Activated CD8-positive, alpha-beta memory T cell treated with anti-CD3 and anti-CD28 coated beads, Interleukin-2, amount 10 ng/mL, durations not matched to agents 7 days and 5 days (primary cell): Measurements from ENCODE around the gene IDI2. TPM values are rescaled to one million over a fixed set of nuclear protein-coding genes. Genes with fewer than 3 reads are reported as not detected.
A peak's percentile ranks its signal among the peaks of the same experiment; 100 is the strongest.
"Not testable (repeated sequence)": the region's sequence is repeated elsewhere in the genome, so short reads cannot be mapped to it uniquely, and the experiment has no call there.

Experiments used
- ATAC-seq: fragments of 150-1000 bp; cut with Tn5 transposase; one replicate; pipeline ENCODE4 v1.10.0; 2021; ENCODE audit warnings: moderate library complexity
- CTCF ChIA-PET: fragments of 350-600 bp; sonication (Branson Sonifier 250); formaldehyde crosslinking; loops from one replicate; lab custom pipeline; 2021; ENCODE audit warnings: antibody characterized with exemption; lab: Charles Lee
- DNase-seq: peaks from one replicate; pipeline ENCODE4 v3.0.0-alpha.2; 2020
- H3K27ac Mint-ChIP-seq: one replicate; pipeline ENCODE4 v1.8.0; 2021; ENCODE audit warnings: mild to moderate bottlenecking, mixed read lengths
- H3K27me3 Mint-ChIP-seq: one replicate; pipeline ENCODE4 v1.8.0; 2021; ENCODE audit warnings: mixed read lengths
- H3K36me3 Mint-ChIP-seq: one replicate; pipeline ENCODE4 v1.8.0; 2021; ENCODE audit warnings: mild to moderate bottlenecking, mixed read lengths
- H3K4me1 Mint-ChIP-seq: one replicate; pipeline ENCODE4 v1.8.0; 2021; ENCODE audit warnings: mixed read lengths
- H3K4me3 Mint-ChIP-seq: one replicate; pipeline ENCODE4 v1.8.0; 2021; ENCODE audit warnings: mild to moderate bottlenecking, moderate library complexity, mixed read lengths
- H3K9me3 Mint-ChIP-seq: one replicate; pipeline ENCODE4 v1.8.0; 2022; ENCODE audit warnings: low read depth, mixed read lengths
- total RNA-seq, 2 experiments: library from RNA; stranded (reverse); gene quantifications; one replicate each; pipeline ENCODE4 v1.2.3, GENCODE V29; 2021

Gene IDI2
- total RNA-seq, 2 experiments from 2014 or later = not detected

DNA sequence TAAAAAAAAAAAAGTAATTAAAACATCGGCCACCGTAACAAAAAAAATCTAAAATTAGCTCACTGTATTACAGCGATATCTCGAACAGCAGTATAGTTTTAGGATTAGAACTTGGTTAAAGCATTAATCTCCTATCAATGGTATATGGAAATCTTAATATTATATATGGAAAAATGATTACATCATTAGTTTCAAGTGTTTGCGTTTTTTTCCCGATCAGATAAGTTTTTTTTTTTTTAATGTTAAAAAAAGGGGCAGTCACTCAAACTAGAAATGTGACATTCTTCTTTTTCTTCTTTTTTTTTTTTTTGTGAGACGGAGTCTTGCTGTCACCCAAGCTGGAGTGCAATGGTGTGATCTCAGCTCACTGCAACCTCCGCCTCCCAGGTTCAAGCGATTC lies 15.9 kb upstream of the IDI2 start:
- H3K27ac Mint-ChIP-seq = no peak overlapping the region

DNA sequence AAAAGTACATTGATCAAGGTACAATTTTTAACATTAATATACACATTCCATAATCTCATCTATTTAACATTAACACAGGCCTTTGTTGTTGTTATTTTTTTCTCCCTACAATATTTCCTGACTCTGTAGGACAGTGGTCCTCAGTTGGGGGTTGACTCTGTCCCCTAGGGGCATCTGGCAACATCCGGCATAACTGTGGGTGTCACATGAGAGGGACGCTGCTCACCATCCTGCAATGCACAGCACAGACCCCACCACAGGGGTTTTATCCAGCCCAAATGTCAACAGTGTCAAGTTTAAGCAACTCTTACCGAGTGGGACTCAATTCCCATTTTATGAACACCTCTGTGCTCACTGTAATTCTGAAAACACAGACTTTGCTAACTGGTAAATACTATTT lies 14.5 kb upstream of the IDI2 start:
- H3K36me3 Mint-ChIP-seq = peaks cover 43% of the 10 kb centered on the region
- no peaks in the 10 kb centered on the region for H3K27me3 Mint-ChIP-seq
- ATAC-seq = no peak
- no peaks in the 10 kb centered on the region for H3K9me3 Mint-ChIP-seq
- H3K4me3 Mint-ChIP-seq = no peak overlapping the region
- CTCF ChIA-PET = no interaction called here
- DNase-seq = no peak
- no peak overlapping the region for H3K27ac Mint-ChIP-seq
- H3K4me1 Mint-ChIP-seq = peaks cover 36% of the 10 kb centered on the region

More for the DNA sequence above, 15.9 kb upstream of the IDI2 start:
- DNase-seq (no peak), ATAC-seq (no peak)
- peaks cover 43% of the 10 kb centered on the region for H3K4me1 Mint-ChIP-seq
- CTCF ChIA-PET = interaction anchor here (0.8 kb wide), 1 partner anchor 16 kb away, joined by 3 read pairs; the partner anchor contains the start of gene IDI2
- H3K27me3 Mint-ChIP-seq = no peaks in the 10 kb centered on the region
- no peak overlapping the region for H3K4me3 Mint-ChIP-seq
- no peaks in the 10 kb centered on the region for H3K9me3 Mint-ChIP-seq
- peaks cover 53% of the 10 kb centered on the region for H3K36me3 Mint-ChIP-seq

DNA sequence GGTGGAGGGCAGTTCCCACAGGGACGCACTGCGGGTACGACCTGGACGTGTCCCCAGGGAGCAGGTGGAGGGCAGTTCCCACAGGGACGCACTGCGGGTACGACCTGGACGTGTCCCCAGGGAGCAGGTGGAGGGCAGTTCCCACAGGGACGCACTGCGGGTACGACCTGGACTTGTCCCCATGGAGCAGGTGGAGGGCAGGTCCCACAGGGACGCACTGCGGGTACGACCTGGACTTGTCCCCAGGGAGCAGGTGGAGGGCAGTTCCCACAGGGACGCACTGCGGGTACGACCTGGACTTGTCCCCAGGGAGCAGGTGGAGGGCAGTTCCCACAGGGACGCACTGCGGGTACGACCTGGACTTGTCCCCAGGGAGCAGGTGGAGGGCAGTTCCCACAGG lies 13.1 kb upstream of the IDI2 start:
- CTCF ChIA-PET, H3K9me3 Mint-ChIP-seq, H3K4me3 Mint-ChIP-seq, H3K27me3 Mint-ChIP-seq, H3K27ac Mint-ChIP-seq, DNase-seq, ATAC-seq: not testable (repeated sequence)
- peaks cover 32% of the 10 kb centered on the region for H3K36me3 Mint-ChIP-seq
- peaks cover 23% of the 10 kb centered on the region for H3K4me1 Mint-ChIP-seq

DNA sequence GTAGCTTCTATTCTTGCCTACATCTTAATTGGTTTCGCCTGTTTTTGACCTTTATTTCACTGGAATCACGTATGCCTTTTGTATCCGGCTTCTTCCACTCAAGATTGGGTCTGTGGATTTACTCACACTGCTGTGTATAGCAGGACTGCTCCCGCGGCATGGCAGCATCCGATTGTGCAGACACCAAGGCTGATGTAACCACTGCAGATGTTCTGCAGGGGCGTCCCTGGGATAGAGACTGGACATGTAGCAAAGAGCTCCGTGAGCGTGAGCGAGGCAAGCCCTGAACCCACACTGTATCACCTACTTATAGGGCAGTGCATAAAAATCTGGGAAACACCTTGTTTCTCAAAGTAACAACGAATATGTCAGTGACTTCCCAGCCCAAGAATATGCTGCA lies 11.4 kb upstream of the IDI2 start:
- Mint-ChIP-seq H3K36me3 (peaks cover 22% of the 10 kb centered on the region), H3K4me3 (no peak overlapping the region), H3K27ac (no peak overlapping the region), H3K9me3 (no peaks in the 10 kb centered on the region), H3K27me3 (no peaks in the 10 kb centered on the region), H3K4me1 (peaks cover 12% of the 10 kb centered on the region)
- ATAC-seq = no peak
- DNase-seq = no peak
- CTCF ChIA-PET = interaction anchor here (1.1 kb wide), 1 partner anchor 13 kb away, joined by 3 read pairs; no protein-coding TSS in a partner anchor

DNA sequence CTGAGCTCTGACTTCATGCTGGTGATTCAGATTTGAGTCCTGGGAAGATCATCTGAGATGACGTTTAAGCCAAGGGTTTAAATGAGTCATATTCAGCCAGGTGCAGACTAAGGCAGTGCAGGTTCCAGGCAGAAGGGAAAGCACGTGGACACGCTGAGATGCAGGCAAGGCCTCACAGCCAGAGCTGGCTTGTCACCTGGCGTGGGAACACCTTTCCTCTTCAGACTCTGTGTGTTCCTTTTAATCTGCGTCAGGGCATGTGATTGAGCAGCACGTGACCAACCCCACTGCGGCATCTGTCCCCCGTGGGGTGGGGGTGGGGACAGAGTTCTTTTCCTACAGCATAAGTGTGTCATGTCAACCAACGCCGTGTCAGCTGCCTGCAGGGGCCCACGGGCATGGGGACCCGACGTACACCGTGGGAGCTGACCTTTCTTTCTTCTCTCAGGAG lies 10.7 kb upstream of the IDI2 start:
- H3K36me3 Mint-ChIP-seq = peaks cover 23% of the 10 kb centered on the region
- peak; percentile 61 for ATAC-seq
- DNase-seq = no peak
- no peak overlapping the region for H3K27ac Mint-ChIP-seq
- no peak overlapping the region for H3K4me3 Mint-ChIP-seq
- CTCF ChIA-PET = interaction anchor here (1.1 kb wide), 1 partner anchor 14 kb away, joined by 3 read pairs; no protein-coding TSS in a partner anchor
- H3K9me3 Mint-ChIP-seq = no peaks in the 10 kb centered on the region
- H3K4me1 Mint-ChIP-seq = peaks cover 12% of the 10 kb centered on the region
- H3K27me3 Mint-ChIP-seq = no peaks in the 10 kb centered on the region

DNA sequence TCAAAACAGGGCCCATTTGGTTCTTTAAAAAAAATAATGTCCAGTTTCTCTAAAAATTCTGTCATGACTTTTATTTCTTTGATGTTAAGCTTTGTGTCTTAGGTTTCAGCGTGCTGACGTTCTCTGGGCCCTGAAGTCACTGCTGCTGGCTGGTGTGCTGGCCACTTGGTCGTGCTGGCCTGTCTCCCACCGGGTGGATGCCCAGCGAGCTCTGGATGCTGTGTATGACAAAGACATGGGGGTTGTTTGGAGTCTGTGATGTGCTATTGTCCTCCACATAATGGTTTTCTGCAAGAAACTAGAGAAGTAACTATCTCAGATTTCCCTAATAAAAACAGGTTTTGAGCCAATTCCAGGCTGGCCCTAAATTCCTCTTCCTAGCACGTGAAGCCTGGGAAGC lies 9.5 kb upstream of the IDI2 start:
- Mint-ChIP-seq H3K9me3 (no peaks in the 10 kb centered on the region), H3K4me1 (peaks cover 9% of the 10 kb centered on the region), H3K36me3 (peaks cover 13% of the 10 kb centered on the region), H3K4me3 (no peak overlapping the region), H3K27me3 (no peaks in the 10 kb centered on the region), H3K27ac (no peak overlapping the region)
- CTCF ChIA-PET = interaction anchor here (0.9 kb wide), 1 partner anchor 13 kb away, joined by 3 read pairs; no protein-coding TSS in a partner anchor
- no peak for DNase-seq
- no peak for ATAC-seq

DNA sequence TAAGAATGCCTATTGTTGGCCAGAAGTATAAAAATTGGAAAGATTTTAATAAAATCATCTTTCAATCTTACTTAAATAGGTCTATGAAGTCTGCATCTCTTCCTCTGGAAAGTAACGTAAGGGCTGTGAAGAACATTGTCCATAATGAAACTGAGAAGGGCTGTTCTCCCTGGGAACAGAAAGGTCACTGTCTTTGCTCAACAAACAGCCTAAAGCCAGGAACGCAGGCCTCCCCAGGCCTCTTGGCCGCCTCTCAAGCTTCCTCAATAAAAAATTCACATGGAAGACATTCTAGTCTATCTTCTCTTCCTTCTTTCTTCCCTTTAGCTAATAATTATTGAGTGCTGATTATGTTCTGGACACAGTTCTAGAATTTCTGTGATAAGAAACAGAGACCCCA lies 9.1 kb upstream of the IDI2 start:
- Mint-ChIP-seq H3K27me3 (no peaks in the 10 kb centered on the region), H3K4me3 (no peak overlapping the region), H3K9me3 (no peaks in the 10 kb centered on the region), H3K27ac (no peak overlapping the region), H3K36me3 (peaks cover 11% of the 10 kb centered on the region), H3K4me1 (peaks cover 9% of the 10 kb centered on the region)
- DNase-seq (no peak), ATAC-seq (no peak)
- CTCF ChIA-PET = interaction anchor here (0.9 kb wide), 1 partner anchor 13 kb away, joined by 3 read pairs; no protein-coding TSS in a partner anchor

DNA sequence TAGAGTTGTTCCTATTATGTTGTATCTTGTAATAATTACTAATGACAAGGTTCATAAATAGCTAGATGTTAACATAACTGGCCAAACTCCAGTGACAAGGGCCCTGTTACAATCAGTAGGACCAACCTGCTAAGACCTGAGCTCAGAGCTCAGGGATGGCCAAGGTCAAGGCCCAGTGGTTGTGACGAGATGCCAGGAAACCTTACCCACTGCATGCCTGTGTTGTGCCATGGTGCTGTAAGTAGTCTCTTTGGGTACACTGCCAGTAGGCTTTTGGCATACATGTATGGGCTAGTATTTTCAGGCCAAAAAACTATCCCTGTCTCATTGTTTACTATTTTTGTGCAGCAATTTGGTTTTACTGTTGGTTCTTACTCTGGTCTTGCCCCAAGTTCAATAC lies 7.9 kb upstream of the IDI2 start:
- no peaks in the 10 kb centered on the region for H3K9me3 Mint-ChIP-seq
- H3K27ac Mint-ChIP-seq = no peak overlapping the region
- DNase-seq = no peak
- no peak for ATAC-seq
- no peak overlapping the region for H3K4me3 Mint-ChIP-seq
- no peaks in the 10 kb centered on the region for H3K27me3 Mint-ChIP-seq
- H3K4me1 Mint-ChIP-seq = peaks cover 9% of the 10 kb centered on the region
- CTCF ChIA-PET = no interaction called here
- H3K36me3 Mint-ChIP-seq = peaks cover 11% of the 10 kb centered on the region

DNA sequence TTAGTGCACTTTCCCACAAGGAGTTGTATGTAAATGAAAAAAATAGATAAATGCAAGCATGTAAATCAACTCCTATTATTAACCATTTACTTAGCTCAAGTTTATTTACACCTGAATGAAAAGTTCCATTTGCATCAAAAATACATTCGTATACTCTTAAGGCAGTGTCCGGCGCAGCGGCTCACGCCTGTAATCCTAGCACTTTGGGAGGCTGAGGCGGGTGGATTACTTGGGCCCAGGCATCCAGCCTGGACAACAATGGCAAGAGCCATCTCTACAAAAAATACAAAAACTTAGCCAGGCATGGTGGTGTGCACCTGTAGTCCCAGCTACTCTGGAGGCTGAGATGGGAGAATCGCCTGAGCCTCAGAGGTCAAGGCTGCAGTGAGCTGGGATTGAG lies 4.2 kb upstream of the IDI2 start:
- H3K27ac Mint-ChIP-seq = no peak overlapping the region
- CTCF ChIA-PET = interaction anchor here (1.1 kb wide), 1 partner anchor 10 kb away, joined by 3 read pairs; no protein-coding TSS in a partner anchor
- no peaks in the 10 kb centered on the region for H3K9me3 Mint-ChIP-seq
- ATAC-seq (no peak), DNase-seq (no peak)
- no peak overlapping the region for H3K4me3 Mint-ChIP-seq
- no peaks in the 10 kb centered on the region for H3K4me1 Mint-ChIP-seq
- no peaks in the 10 kb centered on the region for H3K27me3 Mint-ChIP-seq
- H3K36me3 Mint-ChIP-seq = peaks cover 7% of the 10 kb centered on the region

DNA sequence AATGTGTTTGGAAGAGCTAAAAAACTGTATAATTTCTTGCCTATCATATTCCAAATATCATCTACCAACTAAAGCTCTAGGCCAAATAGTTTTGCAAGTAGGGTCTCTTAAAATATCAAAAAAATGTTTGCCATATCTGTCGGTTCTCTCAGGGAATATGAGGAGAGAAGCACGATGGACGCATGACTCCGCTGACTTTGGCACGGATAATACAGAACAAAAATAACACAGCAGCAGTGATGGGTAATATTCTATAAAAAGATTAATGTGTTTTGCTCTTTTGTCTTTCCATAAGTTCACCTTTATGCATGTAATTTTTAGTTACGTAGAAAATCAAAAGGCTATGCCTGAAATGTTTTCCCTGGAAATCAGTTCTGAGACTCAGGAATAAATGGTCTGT lies 919 bp upstream of the IDI2 start:
- no peaks in the 10 kb centered on the region for H3K9me3 Mint-ChIP-seq
- CTCF ChIA-PET = no interaction called here
- no peaks in the 10 kb centered on the region for H3K27me3 Mint-ChIP-seq
- H3K4me1 Mint-ChIP-seq = no peaks in the 10 kb centered on the region
- H3K4me3 Mint-ChIP-seq = no peak overlapping the region
- DNase-seq (no peak), ATAC-seq (no peak)
- H3K36me3 Mint-ChIP-seq = peaks cover 7% of the 10 kb centered on the region
- H3K27ac Mint-ChIP-seq = no peak overlapping the region

DNA sequence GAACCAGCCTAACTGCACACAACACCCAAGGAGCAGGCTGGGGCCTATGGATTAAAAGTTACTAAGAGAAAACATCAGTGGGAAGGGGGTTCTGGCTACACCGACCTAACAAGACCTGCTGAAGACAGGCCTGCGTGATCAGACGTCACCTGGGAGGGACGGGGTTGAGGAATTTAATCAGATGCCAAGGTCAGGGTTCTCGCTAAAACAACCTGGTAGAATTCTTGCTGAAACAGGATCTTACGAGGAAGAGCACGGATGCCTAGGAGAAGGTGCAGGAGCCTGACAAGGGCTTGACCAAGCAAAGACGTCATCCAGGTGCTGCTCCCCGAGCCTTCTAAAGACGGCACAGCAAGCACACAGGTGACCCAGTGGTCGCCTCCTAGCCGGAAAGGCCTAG lies 1.6 kb downstream of the IDI2 start:
- peaks cover 17% of the 10 kb centered on the region for H3K36me3 Mint-ChIP-seq
- ATAC-seq = no peak
- CTCF ChIA-PET = no interaction called here

DNA sequence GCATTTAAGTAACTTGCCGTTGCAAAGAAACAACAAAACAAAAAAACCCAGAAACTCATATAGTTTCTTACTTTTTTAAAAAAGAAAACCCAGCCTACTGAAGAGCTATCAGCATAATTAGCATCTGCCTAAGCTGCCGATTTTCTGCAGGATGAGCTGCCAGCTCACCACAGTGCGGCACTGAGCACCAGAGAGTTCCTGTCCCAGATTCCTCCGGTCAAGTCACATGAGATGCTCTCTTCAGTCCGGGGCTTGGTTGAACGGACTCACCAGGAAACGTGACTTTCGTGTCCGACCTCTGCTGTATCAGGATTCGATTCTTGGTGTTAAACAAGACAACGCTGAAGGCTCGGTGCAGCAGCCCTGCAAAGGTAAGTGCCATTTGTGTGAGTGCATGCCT lies 3.2 kb downstream of the IDI2 start:
- Mint-ChIP-seq H3K36me3 (peaks cover 25% of the 10 kb centered on the region), H3K27ac (no peak overlapping the region), H3K4me3 (no peak overlapping the region), H3K4me1 (no peaks in the 10 kb centered on the region), H3K27me3 (no peaks in the 10 kb centered on the region), H3K9me3 (no peaks in the 10 kb centered on the region)
- CTCF ChIA-PET = no interaction called here
- no peak for ATAC-seq
- no peak for DNase-seq

More for the DNA sequence above, 1.6 kb downstream of the IDI2 start:
- H3K9me3 Mint-ChIP-seq = no peaks in the 10 kb centered on the region
- H3K4me1 Mint-ChIP-seq = no peaks in the 10 kb centered on the region
- H3K27me3 Mint-ChIP-seq = no peaks in the 10 kb centered on the region
- H3K27ac Mint-ChIP-seq = no peak overlapping the region
- DNase-seq = no peak
- H3K4me3 Mint-ChIP-seq = no peak overlapping the region

DNA sequence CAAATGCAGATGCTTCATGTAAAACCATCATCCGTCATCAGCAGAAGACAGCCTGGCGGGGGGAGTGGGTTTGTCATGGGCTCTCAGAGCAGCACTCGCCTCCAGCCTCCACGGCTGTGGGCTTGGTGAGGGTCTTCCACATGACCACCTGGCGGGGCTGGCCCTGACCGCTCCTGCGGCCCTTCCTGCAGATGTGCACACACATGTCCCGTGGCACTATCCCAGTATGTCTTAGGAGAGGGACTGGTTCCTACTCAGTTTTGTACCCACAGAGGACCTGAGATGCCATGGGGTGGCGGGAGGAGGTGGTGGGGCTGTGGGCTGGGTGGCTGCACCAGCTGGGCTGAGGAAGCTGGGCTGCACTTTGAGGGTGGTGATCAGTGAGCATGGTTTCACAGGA lies 4.7 kb downstream of the IDI2 start:
- CTCF ChIA-PET = interaction anchor here (1.0 kb wide), 1 partner anchor 8 kb away, joined by 4 read pairs; no protein-coding TSS in a partner anchor
- ATAC-seq (no peak), DNase-seq (no peak)
- no peak overlapping the region for H3K4me3 Mint-ChIP-seq
- H3K4me1 Mint-ChIP-seq = no peaks in the 10 kb centered on the region
- no peak overlapping the region for H3K27ac Mint-ChIP-seq
- H3K36me3 Mint-ChIP-seq = peaks cover 31% of the 10 kb centered on the region
- no peaks in the 10 kb centered on the region for H3K27me3 Mint-ChIP-seq
- H3K9me3 Mint-ChIP-seq = no peaks in the 10 kb centered on the region

DNA sequence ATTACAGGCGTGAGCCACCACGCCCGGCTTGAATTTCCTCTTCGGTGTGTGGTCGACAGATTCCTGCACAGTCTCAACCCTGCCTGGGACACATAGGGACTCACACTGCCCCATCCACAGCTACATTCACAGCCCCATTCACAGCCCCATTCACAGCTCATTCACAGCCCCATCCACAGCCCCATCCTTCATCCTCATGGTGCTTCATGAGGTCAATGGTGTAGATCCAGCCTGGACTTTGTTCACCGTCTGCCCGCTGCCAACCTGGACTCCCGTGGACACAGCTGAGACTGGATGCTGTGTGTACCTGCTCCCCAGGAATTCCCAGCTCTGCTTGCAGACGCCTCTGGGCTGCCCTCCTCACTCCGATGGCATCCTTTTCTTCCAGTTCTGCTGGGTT lies 5.2 kb downstream of the IDI2 start:
- no peak overlapping the region for H3K27ac Mint-ChIP-seq

More for the DNA sequence above, 5.2 kb downstream of the IDI2 start:
- no peaks in the 10 kb centered on the region for H3K4me1 Mint-ChIP-seq
- no peak for DNase-seq
- CTCF ChIA-PET = no interaction called here
- no peak overlapping the region for H3K4me3 Mint-ChIP-seq
- peaks cover 32% of the 10 kb centered on the region for H3K36me3 Mint-ChIP-seq
- H3K9me3 Mint-ChIP-seq = no peaks in the 10 kb centered on the region
- no peaks in the 10 kb centered on the region for H3K27me3 Mint-ChIP-seq
- no peak for ATAC-seq
